T-cell (primary cell): Measurements from ENCODE around the gene ZNF480. TPM values are rescaled to one million over a fixed set of nuclear protein-coding genes. Genes with fewer than 3 reads are reported as not detected.
"Not testable (repeated sequence)": the region's sequence is repeated elsewhere in the genome, so short reads cannot be mapped to it uniquely, and the experiment has no call there.

ENCODE experiments used
- ATAC-seq, 4 experiments: fragments of 200-7000 bp in 3 of 4; fragments of 150-1000 bp in 1 of 4; cut with Tn5 transposase; replicated peaks in 1 of 4; 1 replicate in 3 of 4; 2 replicates in 1 of 4; pipeline ENCODE4 v1.10.0; 2021; ENCODE audit warnings: moderate library complexity in 3 of 4, mild to moderate bottlenecking in 2 of 4, moderate number of reproducible peaks in 1 of 4
- CTCF ChIA-PET, 2 donors: fragments of 300-600 bp; sonication (Branson Sonifier 250); formaldehyde crosslinking; loops; one replicate each; lab custom pipeline; 2022; ENCODE audit warnings: antibody characterized with exemption in 2 of 2; lab: Charles Lee
- POLR2A ChIA-PET, 2 donors: fragments of 300-600 bp; sonication (Branson Sonifier 250); formaldehyde crosslinking; loops; one replicate each; lab custom pipeline; 2022; ENCODE audit warnings: antibody characterized with exemption in 2 of 2; lab: Charles Lee
- DNase-seq, 35 experiments: peaks; one replicate each; pipeline versions ENCODE4 v3.0.0 to v3.0.0-alpha.2; 2013 to 2023
- H3K27ac ChIP-seq: one replicate; pipeline ENCODE4 v1.5.1; 2013; ENCODE audit warnings: low read length
- H3K27me3 ChIP-seq, 2 experiments: replicated peaks in 1 of 2; 1 replicate in 1 of 2; 2 replicates in 1 of 2; pipeline versions ENCODE4 v1.6.1 to v1.7.0; 2013; ENCODE audit warnings: low read length in 1 of 2, mixed read lengths in 1 of 2; ENCODE audit not compliant: control insufficient read depth in 2 of 2, insufficient read depth in 2 of 2; ENCODE audit errors: extremely low read depth in 1 of 2
- H3K36me3 ChIP-seq, 2 donors: 1 replicate in 1 of 2; 2 replicates in 1 of 2; pipeline versions ENCODE4 v1.6.1 to v1.7.0; 2013; ENCODE audit warnings: low read length in 1 of 2; ENCODE audit not compliant: control insufficient read depth in 2 of 2, insufficient read depth in 1 of 2; ENCODE audit errors: extremely low read depth in 1 of 2
- H3K4me1 ChIP-seq, 2 experiments: 1 replicate in 1 of 2; 2 replicates in 1 of 2; pipeline versions ENCODE4 v1.6.1 to v1.7.0; 2013; ENCODE audit warnings: low read length in 2 of 2, mixed read lengths in 1 of 2; ENCODE audit not compliant: insufficient read depth in 2 of 2, control insufficient read depth in 1 of 2; ENCODE audit errors: extremely low read depth in 1 of 2
- H3K4me3 ChIP-seq, 2 donors: 1 replicate in 1 of 2; 2 replicates in 1 of 2; pipeline versions ENCODE4 v1.5.1 to v1.7.0; 2013; ENCODE audit warnings: mild to moderate bottlenecking in 2 of 2, low read length in 1 of 2, moderate library complexity in 1 of 2; ENCODE audit not compliant: control insufficient read depth in 1 of 2; ENCODE audit errors: extremely low read depth in 1 of 2
- H3K9me3 ChIP-seq: 2 replicates; pipeline ENCODE4 v1.7.0; 2013
- H3K27ac Mint-ChIP-seq, 2 donors: one replicate each; pipeline ENCODE4 v1.8.0; 2020 to 2021; ENCODE audit warnings: mild to moderate bottlenecking in 2 of 2, mixed read lengths in 2 of 2
- H3K27me3 Mint-ChIP-seq, 2 donors: one replicate each; pipeline ENCODE4 v1.8.0; 2021 to 2022; ENCODE audit warnings: mixed read lengths in 2 of 2
- H3K36me3 Mint-ChIP-seq: one replicate; pipeline ENCODE4 v1.8.0; 2021; ENCODE audit warnings: mixed read lengths
- H3K4me1 Mint-ChIP-seq, 3 donors: one replicate each; pipeline ENCODE4 v1.8.0; 2020 to 2022; ENCODE audit warnings: mixed read lengths in 3 of 3, mild to moderate bottlenecking in 1 of 3
- H3K4me3 Mint-ChIP-seq, 3 donors: one replicate each; pipeline ENCODE4 v1.8.0; 2020 to 2022; ENCODE audit warnings: mild to moderate bottlenecking in 3 of 3, mixed read lengths in 3 of 3, moderate library complexity in 3 of 3
- H3K9me3 Mint-ChIP-seq, 3 donors: one replicate each; pipeline ENCODE4 v1.8.0; 2020 to 2022; ENCODE audit warnings: mixed read lengths in 3 of 3
- WGBS: methylation state at CpG from one replicate; pipeline ENCODE4 v1.1.5; 2013; ENCODE audit warnings: missing lambda C conversion rate; ENCODE audit not compliant: insufficient coverage; 5-methylcytosine and 5-hydroxymethylcytosine counted together
- total RNA-seq, 35 experiments: library from RNA in 6 of 35; stranded (reverse) in 6 of 35; fragments of 120-200 nt in 1 of 35; gene quantifications; one replicate each; pipeline versions ENCODE4 v1.2.1 to v1.2.4 and lab custom pipeline; 2013 to 2026

Gene ZNF480
- total RNA-seq, 5 donors from 2014 or later (not counting 1 experiment from before 2014, with no cell fraction given), result 9.3 to 22.1 (median 18.9) TPM

DNA sequence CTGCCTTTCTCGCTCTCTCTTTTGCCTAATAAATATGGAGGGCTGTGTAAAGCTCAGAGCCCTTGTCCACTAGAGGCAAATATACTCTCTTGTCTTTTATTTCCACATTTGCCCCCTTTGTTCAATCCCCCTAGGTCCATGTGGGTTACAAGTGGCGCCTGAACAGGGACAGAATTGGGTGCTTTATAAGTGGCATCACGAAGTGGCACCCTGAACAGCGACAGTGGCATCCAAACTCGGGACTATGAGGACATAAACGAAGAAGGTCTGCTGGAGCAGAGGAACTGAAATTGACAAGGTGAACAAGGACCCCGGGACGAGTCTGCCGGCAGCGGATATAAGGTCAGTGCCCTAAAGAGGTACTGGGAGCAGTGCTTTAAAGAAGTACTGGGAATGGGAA is 34.8 kb downstream of the ZNF480 start:
- 92% methylated on average over 8 of the region's 10 CpGs for WGBS
- Histone ChIP-seq H3K27me3 (peaks cover 0 to 8% of the 10 kb centered on the region in 2 experiments), H3K27ac (no peak overlapping the region), H3K9me3 (peaks cover 8% of the 10 kb centered on the region), H3K4me1 (peaks cover 0 to 11% of the 10 kb centered on the region in 2 experiments), H3K4me3 (peak overlapping the region in 1 of 2 donors; percentile 8), H3K36me3 (no peaks in the 10 kb centered on the region)
- H3K4me1 Mint-ChIP-seq, result peaks cover 7 to 9% (median 9%) of the 10 kb centered on the region in 3 donors
- H3K4me3 Mint-ChIP-seq, result no peak overlapping the region
- DNase-seq (peak in 1 of 35 experiments; percentile 10), ATAC-seq (no peak)
- H3K27me3 Mint-ChIP-seq, result no peaks in the 10 kb centered on the region
- H3K9me3 Mint-ChIP-seq, result peaks cover 0 to 48% (median 34%) of the 10 kb centered on the region in 3 donors
- ChIA-PET POLR2A (no interaction called here), CTCF (interaction anchor here in 1 of 2 donors (0.6 kb wide), 1 partner anchor 146 kb away, joined by 3 read pairs; no protein-coding TSS in a partner anchor)
- H3K27ac Mint-ChIP-seq, result no peak overlapping the region
- H3K36me3 Mint-ChIP-seq, result peaks cover 26% of the 10 kb centered on the region

DNA sequence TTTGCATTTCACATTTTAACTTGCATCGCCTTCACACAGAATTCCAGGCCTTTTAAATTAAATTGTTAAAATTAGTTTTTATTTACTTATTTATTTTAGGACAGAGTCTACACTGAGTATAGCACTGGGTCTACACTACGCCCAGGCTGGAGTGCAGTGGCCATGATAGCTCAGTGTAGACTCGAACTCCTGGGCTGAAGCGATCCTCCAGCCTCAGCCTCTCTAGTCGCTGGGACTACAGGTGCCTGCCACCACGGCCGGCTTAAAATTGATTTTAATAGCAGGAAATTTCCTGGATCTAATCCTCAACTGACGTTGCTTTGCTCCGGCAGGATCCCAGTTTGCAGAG is 38.8 kb downstream of the ZNF480 start:
- DNase-seq (peak in 2 of 35 experiments; percentile 0 to 2), ATAC-seq (peak in 1 of 4 experiments; percentile 10)
- Histone ChIP-seq H3K4me3 (peak overlapping the region; percentile 78 to 87), H3K9me3 (peaks cover 5% of the 10 kb centered on the region), H3K27ac (peak overlapping the region; percentile 81), H3K27me3 (peaks cover 0 to 8% of the 10 kb centered on the region in 2 experiments), H3K36me3 (no peaks in the 10 kb centered on the region), H3K4me1 (peaks cover 0 to 16% of the 10 kb centered on the region in 2 experiments)
- WGBS, result 61% methylated on average over 8 of the region's 9 CpGs
- Mint-ChIP-seq H3K9me3 (peaks cover 5 to 42% (median 26%) of the 10 kb centered on the region in 3 donors), H3K27me3 (no peaks in the 10 kb centered on the region), H3K4me1 (peaks cover 13 to 18% (median 17%) of the 10 kb centered on the region in 3 donors), H3K4me3 (peak overlapping the region; percentile 91 to 96 (median 95)), H3K27ac (peak overlapping the region; percentile 92 to 95), H3K36me3 (peaks cover 44% of the 10 kb centered on the region)
- POLR2A ChIA-PET, result no interaction called here
- CTCF ChIA-PET, result interaction anchor here in 1 of 2 donors (0.6 kb wide), 1 partner anchor 531 kb away, joined by 3 read pairs; no protein-coding TSS in a partner anchor

DNA sequence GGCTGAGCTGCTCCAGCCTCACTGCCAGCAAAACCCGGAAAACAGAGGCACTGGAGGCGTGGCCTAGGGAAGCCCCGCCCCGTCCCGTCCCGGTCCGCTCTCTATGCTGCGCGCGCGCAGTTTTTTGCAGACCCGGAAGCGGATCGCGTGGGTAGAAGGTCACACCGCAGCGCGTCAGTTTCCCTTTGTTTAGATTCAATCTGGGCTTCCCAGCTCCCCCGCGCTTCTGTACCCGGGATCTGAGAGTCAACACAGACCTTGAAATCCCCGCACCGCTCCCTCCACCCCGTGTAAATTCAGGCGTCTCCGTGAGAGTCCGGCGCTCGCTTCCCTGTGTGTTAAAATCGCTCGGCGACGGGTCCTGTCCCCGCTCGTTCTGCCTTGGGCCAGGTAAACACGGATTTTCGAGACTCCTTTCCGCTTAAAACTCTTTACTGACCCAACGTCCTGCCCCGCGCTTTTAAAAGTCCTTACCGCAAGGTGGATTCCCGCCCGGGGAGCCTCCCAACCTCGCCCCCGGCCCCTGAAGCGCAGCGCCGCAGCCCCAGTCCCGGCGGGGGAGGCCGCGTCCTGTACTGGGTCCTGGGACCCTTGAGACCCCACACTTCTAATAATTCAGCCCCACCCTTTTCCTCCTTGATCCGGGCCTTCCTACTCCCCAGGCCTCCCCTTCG is 39.3 kb downstream of the ZNF480 start, which contains the start of gene ZNF610:
Gene ZNF610, plus strand, starts transcription at position 127 of the 674 bp plus-strand sequence. CDS start 12,930 bp downstream, outside the sequence.
- Mint-ChIP-seq H3K36me3 (peaks cover 44% of the 10 kb centered on the region), H3K4me1 (peaks cover 13 to 18% (median 17%) of the 10 kb centered on the region in 3 donors), H3K9me3 (peaks cover 5 to 37% (median 23%) of the 10 kb centered on the region in 3 donors), H3K4me3 (peak within 1 kb of the TSS; percentile 91 to 96 (median 95)), H3K27me3 (no peaks in the 10 kb centered on the region), H3K27ac (peak within 1 kb of the TSS; percentile 92 to 95)
- peak; percentile 68 to 89 (median 82) for DNase-seq
- Histone ChIP-seq H3K27me3 (peaks cover 0 to 8% of the 10 kb centered on the region in 2 experiments), H3K9me3 (peaks cover 5% of the 10 kb centered on the region), H3K27ac (peak within 1 kb of the TSS; percentile 81), H3K4me1 (peaks cover 0 to 16% of the 10 kb centered on the region in 2 experiments), H3K4me3 (peak within 1 kb of the TSS; percentile 78 to 87), H3K36me3 (no peaks in the 10 kb centered on the region)
- WGBS, result 3% methylated on average over 54 of the region's 55 CpGs
- POLR2A ChIA-PET, result no interaction called here
- CTCF ChIA-PET, result interaction anchor here in 1 of 2 donors (0.6 kb wide), 1 partner anchor 530 kb away, joined by 3 read pairs; no protein-coding TSS in a partner anchor
- ATAC-seq, result peak; percentile 95 to 98 (median 96)

DNA sequence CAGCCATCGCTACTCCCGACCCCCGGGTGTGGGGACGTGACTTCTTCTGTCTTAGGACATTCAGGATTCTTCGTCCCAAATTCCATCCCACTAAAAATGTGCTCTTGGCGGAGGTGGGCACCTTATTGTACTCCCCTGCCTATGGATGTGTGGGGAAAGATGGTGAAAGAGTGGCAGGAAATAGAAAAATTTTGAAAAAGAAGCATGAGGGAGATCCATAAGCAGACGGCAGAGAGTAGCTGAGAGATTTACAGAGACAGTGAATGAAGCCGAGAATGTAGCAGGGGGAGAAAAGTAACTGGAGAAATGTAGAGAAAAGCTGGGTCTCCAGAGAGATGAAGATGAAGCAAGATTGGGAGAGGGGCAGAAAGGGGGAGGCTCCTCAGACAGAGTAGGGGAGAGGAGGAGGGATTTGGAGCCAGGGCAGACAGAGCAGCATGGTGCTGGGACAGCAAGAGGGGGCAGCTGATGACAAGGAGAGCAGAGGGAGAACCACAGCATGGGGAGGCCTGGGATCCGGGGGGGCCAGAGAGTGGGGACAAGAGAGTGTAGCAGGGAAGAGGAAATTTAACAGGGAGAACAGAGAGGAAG is 39.9 kb downstream of the ZNF480 start:
- no peaks in the 10 kb centered on the region for H3K27me3 Mint-ChIP-seq
- H3K9me3 ChIP-seq, result peaks cover 2% of the 10 kb centered on the region
- peaks cover 41% of the 10 kb centered on the region for H3K36me3 Mint-ChIP-seq
- DNase-seq (no peak), ATAC-seq (no peak)
- H3K4me1 ChIP-seq, result peaks cover 0 to 16% of the 10 kb centered on the region in 2 experiments
- CTCF ChIA-PET, result no interaction called here
- H3K9me3 Mint-ChIP-seq, result peaks cover 5 to 33% (median 19%) of the 10 kb centered on the region in 3 donors
- peak overlapping the region; percentile 81 for H3K27ac ChIP-seq
- H3K4me3 Mint-ChIP-seq, result peak overlapping the region; percentile 91 to 96 (median 95)
- peaks cover 13 to 18% (median 17%) of the 10 kb centered on the region in 3 donors for H3K4me1 Mint-ChIP-seq
- H3K27me3 ChIP-seq, result peaks cover 0 to 8% of the 10 kb centered on the region in 2 experiments
- H3K27ac Mint-ChIP-seq, result peak overlapping the region; percentile 83 to 95
- POLR2A ChIA-PET, result no interaction called here
- H3K36me3 ChIP-seq, result no peaks in the 10 kb centered on the region
- WGBS, result 25% methylated on average over 4 of the region's 9 CpGs
- H3K4me3 ChIP-seq, result peak overlapping the region; percentile 78 to 87

DNA sequence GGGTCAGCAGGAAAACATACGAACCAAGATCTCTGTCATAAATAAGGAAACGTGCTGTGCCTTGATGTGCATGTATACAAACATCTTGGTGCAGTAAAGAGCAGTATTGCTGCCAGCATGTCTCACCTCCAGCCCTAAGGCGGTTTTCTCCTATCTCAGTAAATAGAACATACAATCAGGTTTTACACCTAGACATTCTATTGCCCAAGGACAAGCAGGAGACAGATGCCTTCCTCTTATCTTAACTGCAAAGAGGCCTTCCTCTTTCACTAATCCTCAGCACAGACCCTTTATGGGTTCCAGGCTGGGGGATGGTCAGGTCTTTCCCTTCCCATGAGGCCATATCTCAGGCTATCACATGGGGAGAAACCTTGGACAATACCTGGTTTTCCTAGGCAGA is 42.1 kb downstream of the ZNF480 start:
- H3K4me3 ChIP-seq, H3K36me3 ChIP-seq, H3K27ac Mint-ChIP-seq, H3K27me3 Mint-ChIP-seq, H3K27ac ChIP-seq, CTCF ChIA-PET, DNase-seq, H3K4me3 Mint-ChIP-seq, POLR2A ChIA-PET, ATAC-seq, H3K9me3 ChIP-seq, H3K27me3 ChIP-seq: not testable (repeated sequence)
- Mint-ChIP-seq H3K36me3 (peaks cover 27% of the 10 kb centered on the region), H3K4me1 (peaks cover 13 to 19% (median 18%) of the 10 kb centered on the region in 3 donors), H3K9me3 (peaks cover 5 to 15% (median 11%) of the 10 kb centered on the region in 3 donors)
- peaks cover 0 to 16% of the 10 kb centered on the region in 2 experiments for H3K4me1 ChIP-seq
- WGBS, result 100% methylated on average over 2 of the region's 3 CpGs

DNA sequence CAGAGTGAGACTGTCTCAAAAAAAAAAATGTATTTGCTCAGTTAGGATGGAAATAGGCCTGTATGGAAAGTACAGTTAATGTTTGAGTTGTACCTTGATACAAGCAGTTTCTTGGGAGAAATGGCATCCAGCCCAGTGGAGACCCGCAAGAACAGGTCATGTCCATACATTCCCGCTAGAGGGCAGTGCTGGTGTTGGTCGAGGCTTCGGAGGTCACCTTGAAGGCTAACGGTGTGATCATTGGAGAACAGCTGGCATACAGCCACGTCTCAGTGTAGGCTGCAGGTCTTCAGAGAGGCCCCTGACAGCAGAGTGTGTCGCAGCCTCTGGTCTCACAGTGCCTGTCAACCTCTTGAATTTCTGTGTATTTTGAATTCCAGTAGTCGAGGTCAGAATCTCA is 46.6 kb downstream of the ZNF480 start:
- H3K4me1 Mint-ChIP-seq, result peaks cover 0 to 2% (median 0%) of the 10 kb centered on the region in 3 donors
- no peak overlapping the region for H3K4me3 ChIP-seq
- H3K27me3 ChIP-seq, result no peaks in the 10 kb centered on the region
- no peak overlapping the region for H3K4me3 Mint-ChIP-seq
- no peaks in the 10 kb centered on the region for H3K9me3 ChIP-seq
- POLR2A ChIA-PET, result no interaction called here
- no peak overlapping the region for H3K27ac ChIP-seq
- CTCF ChIA-PET, result no interaction called here
- no peaks in the 10 kb centered on the region for H3K27me3 Mint-ChIP-seq
- H3K36me3 ChIP-seq, result no peaks in the 10 kb centered on the region
- ATAC-seq (peak; percentile 49 to 53 (median 50)), DNase-seq (peak in 32 of 35 experiments; percentile 8 to 71 (median 34))
- H3K9me3 Mint-ChIP-seq, result peaks cover 0 to 9% (median 6%) of the 10 kb centered on the region in 3 donors
- H3K36me3 Mint-ChIP-seq, result peaks cover 12% of the 10 kb centered on the region
- 37% methylated on average over 4 of the region's 8 CpGs for WGBS
- H3K4me1 ChIP-seq, result no peaks in the 10 kb centered on the region
- H3K27ac Mint-ChIP-seq, result no peak overlapping the region
